ENCODE data around the gene PDE4DIP. TPM values are rescaled to one million over a fixed set of nuclear protein-coding genes. Genes with fewer than 3 reads are reported as not detected.
"Not testable (repeated sequence)": the region's sequence is repeated elsewhere in the genome, so short reads cannot be mapped to it uniquely, and the experiment has no call there.

PDE4DIP gene
- total RNA-seq, 1 experiment from 2014 or later: 9.7 TPM

DNA sequence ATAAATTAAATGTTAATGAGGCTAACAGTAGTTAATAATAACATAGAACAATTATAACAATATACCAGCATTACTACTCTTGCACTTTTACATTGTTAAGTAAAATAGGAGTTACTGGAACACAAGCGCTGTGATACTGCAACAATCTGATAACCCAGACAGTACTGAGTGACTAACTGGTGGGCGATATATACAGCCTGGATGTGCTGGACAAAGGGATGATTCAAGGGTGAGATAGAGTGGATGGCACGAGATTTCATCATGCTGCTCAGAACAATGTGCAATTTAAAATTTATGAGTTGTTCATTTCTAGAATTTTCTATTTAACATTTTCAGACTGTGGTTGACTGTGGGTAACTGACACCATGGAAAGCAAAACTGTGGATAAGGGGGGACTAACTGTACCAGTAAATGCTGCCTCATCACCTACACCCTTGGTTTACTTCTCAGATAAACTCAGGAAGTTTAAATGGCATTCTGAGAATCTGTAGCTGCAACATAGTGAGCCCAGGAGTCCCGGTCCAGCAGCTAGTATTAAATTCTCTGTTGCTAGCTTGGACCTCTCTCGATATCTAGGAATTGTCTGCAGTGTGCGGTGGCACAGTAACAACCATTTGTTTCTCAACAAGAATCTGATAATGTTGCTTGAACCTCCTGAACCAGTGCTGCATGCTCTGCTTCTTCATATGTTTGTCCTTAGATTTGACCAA is 24.9 kb downstream of the PDE4DIP start:
- not testable (repeated sequence) for DNase-seq (ENCODE audit: extremely low read depth, low read depth)

DNA sequence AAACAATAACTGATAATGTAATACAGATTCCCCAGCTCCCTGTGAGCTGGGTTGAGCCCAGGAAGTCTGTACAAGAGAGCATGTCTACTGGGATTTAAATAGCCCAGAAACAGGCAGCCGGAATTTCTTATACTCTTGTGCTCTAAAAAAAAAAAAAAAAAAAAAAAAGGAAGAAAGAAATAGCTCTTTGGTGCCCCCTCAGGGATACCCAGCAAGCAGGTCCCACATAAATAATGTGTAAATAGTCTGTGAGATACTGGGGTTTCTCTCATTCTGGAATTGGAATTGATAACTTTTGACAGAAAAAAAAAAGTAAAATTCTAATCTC is 25.4 kb downstream of the PDE4DIP start:
- DNase-seq (ENCODE audit: extremely low read depth, low read depth): not testable (repeated sequence)

DNA sequence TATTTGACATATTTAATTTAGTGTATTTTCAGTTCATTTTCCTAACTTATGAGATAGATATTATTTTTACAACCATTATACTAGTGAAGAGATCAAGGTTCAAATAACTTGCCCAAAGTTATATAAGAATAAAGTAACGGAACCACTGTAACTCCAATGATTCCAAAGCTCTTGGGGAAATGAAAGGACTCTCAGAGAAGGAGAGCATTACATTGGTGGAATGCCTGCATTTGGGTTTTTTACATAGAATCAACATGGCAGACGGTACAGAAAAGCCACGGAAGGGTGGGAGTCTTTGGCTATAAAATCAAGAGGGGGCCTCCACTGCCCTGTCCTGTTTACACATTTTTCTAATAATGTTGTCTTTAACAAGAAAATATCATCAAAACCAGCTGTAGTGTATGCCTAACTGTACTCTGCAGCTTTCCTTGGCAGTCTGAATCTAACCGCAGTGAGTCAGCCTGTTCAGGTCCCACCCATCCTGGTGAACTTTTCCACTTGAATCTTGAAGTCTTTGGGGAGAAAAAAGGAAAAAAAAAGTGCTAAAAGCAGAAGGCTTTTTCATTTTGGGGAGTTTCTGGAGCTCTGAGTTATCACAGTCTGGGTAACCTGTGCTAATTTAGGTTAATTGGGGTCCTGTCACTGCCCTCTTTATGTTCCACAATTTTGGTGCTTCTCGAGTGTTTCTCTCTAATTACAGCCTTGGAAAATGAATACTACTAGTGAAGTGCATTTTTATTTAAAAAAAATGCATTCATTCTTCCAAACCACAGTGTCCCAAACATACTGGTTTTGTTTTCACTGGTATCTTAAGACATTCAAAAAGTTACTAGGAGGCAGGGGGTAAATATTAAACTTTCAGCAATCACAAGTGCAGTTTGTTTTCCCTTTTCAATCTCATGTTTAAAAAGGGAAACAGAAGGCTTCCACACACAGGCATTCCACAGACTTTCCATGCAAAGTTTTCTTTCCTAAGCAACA is 30.5 kb downstream of the PDE4DIP start:
- DNase-seq (ENCODE audit: extremely low read depth, low read depth): not testable (repeated sequence)

DNA sequence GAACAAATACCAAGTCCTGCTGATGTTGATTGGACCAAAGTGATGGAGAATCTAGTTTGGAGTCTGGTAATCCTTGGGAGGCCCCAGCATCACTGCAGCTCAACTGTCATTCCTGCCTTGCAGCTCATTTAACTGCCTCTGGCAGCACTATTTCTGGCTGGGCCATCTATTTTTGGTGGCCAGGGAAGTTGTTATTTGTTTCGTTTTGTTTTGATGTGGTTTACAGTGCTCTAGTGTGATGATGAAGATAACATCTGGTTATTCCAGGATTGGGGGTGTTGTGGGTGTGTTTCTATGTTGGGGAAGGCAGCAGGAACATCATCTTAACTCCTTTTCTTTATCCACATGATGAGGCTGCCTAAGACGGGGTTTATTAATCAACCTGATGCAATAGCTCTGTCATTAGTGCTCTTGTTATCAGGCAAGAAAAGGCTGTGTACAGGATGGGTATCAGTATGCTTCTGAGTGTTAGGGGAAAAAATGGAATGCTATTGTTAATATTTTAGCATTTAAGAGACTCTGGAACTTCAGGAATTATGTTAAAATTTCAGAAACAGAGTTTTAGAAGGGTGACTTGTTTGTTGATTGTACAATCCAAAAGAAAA is 35.7 kb downstream of the PDE4DIP start:
- not testable (repeated sequence) for DNase-seq (ENCODE audit: extremely low read depth, low read depth)

DNA sequence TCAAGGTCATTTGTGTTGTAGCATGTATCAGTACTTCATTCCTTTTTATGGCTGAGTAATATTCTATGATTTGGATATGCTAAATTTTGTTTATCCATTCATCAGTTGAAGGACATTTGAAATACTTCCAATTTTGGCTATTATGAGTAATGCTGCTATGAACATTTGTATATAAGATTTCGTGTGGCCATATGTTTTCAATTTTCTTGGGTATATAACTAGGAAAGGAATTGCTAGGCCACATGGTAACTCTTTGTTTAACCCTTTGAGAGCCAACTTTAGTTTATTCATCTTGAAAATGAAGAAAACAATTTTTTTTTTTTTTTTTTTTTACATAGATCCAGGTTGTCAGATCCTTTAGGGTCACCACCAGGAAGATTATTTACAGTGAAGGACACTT is 37.0 kb downstream of the PDE4DIP start:
- not testable (repeated sequence) for DNase-seq (ENCODE audit: extremely low read depth, low read depth)

DNA sequence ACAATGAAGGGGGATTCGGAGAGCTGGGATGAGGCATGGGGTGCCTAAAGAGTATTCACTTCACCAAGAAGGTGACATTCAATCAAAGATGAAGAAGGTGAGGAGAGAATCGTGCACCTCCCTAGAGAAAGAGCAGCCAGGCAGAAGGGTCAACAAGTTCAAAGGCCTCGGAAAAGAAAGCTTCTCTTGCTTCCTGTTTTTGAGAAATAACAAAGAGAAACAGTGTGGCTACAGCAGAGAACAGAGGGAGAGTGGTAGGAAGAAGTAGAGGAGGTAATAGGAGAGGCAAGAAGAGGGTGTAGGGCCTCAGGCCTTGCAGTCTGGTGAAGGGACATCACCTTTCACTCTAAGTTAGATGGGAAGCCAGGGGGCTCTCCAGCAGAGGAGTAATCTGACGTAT is 41.0 kb downstream of the PDE4DIP start:
- not testable (repeated sequence) for DNase-seq (ENCODE audit: extremely low read depth, low read depth)

DNA sequence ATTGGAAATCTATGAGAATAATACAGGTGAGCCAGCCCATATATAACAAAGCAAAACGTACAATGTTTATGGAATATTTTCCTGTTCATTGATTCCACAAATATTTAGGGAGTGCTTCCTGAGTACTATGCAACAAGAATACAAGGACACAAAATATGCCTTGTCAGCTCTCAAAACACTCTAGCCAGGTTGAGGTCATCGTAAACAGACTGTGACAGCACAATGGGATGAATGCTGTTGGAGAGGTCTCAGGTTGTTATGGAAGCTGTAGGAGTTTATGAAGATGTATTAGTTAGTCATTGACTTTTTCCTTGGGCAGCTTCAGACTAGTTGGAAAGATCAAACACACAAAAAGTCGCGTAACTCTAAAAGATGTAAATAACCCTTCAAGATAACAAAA is 42.1 kb downstream of the PDE4DIP start:
- not testable (repeated sequence) for DNase-seq (ENCODE audit: extremely low read depth, low read depth)

DNA sequence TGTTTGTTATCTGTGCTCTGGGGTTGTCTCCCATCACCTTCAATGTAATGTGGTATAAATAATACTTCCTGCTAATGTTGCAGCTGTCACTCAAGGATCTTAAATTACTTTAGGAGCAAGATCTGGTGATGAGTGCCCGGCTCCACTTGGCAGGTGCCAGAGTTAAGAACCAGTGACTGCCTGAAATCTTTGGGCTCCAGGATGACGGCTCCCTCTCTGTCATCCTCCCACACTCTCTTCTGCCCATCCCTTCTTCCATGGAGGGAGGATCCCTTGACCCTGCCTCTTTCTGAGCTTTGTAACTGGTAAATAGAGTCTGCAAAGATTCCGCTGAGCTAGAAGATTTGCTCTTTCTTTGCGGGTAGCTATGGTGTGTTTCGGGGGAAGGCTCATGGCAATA is 44.4 kb downstream of the PDE4DIP start:
- DNase-seq (ENCODE audit: extremely low read depth, low read depth): not testable (repeated sequence)

DNA sequence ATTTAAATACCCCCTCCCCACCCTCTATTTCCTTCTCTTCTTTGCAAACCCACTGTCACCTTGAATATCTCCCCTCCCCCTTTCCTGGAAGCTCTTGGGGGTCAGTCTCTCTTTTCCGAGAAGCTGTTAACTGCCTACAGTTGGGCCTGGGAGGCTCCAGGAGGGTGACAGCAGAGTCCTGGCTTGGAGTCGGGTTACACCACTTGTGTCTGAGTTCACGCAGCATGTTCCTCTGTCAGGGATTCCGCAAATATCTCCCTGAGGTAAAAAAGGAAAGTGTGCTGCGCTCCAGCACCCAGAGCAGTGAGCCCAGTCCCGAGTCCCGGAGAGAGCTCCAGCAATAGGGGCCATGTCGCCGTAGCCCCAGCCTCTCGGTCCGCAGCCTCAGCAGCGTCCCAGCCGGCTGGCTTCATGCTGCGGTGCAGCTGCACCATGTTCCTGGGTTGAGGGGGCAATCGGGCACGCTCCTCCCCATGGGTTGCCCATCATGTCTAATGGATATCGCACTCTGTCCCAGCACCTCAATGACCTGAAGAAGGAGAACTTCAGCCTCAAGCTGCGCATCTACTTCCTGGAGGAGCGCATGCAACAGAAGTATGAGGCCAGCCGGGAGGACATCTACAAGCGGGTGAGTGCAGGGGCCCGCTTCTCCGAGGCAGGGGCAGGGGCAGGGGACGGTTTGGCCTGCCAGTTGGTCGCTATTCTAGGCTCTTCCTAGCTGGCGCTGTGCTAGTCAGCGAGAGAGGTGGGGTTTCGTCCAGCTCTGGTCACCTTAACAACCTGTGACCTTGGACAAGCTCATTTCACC is 45.2 kb downstream of the PDE4DIP start:
- DNase-seq (ENCODE audit: extremely low read depth, low read depth): not testable (repeated sequence)

DNA sequence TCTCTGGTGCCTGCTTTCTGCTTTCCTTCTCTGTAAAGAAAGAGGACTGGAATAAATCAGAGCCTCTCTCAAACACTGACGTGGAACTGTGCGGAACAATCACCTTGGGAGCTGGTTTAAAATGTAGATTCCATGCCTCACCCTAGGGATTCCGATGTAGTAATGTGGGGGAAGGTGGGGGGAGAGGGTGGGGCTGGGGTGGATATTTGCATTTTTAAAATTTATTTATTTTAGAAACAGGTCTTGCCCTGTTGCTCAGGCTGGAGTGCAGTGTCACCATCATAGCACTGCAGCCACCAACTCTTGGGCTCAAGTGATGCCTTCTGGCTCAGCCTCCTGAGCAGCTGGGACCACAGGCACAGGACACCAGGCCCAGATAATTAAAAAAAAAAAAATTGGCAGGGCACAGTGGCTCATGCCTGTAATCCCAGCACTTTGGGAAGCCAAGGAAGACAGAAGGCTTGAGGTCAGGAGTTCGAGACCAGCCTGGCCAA is 45.9 kb downstream of the PDE4DIP start:
- not testable (repeated sequence) for DNase-seq (ENCODE audit: extremely low read depth, low read depth)

DNA sequence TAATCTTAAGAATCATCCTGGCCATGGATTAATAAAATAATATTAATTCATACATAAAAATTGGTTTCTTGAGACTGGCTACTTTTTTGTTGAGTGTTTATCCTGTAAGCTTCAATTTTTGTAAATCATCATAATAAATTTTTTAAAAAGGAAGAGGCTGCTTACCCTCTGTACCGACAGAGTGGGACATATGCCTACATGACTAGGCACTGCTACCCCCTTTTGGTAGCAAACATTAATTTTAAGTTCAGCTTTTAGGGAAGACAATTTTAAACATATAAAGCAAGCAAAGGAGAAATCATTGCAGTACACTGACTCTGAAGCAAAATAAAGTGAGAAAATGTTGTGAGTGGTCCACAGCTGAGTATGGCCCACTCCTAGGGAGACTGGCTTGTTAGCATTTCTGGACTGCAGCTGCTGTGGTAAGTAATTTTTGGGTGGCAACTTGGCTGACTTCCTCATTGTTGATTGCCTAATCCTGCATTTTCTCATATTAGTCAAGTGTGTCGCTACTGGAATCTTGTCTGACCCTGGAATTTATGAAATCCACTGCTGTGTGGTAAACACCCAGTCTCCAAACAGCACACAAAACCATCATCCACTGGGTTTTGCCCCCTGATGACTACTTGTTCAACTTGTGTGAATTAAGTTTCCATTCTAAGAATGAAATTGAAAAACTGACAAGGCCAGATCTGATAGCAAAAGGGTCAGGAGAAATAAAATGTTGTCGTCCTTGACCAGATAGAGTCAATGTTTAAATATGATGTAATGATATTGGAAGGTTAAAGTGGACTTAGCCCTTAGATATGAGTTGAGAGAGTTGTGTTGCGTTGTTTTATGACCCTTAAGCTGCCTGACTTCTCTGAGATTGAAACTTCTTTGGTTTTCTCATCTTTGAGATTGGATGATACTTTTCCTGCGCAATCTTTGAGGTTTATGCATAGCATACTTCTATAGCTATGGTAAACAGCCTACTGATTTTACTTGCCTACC is 50.4 kb downstream of the PDE4DIP start:
- DNase-seq (ENCODE audit: extremely low read depth, low read depth): not testable (repeated sequence)

DNA sequence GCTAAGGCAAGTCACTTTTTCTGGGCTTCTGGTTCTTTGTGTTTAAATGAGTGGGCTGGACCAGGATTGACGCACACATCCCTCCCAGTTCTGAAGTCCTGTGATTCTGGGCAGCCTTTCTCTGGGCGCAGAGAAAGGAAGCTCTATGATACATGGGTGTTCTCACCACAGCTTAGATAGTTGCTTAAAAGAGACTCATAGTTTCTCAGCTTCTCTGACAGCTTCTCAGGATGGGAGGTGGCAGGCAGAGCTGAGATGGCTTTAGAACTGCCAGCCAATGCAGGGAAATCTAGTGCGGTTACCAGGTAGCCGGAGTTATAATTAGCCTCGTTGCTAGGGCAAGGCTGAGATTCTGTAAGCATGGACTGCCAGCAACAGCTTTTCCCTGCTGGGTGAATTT is 55.8 kb downstream of the PDE4DIP start:
- not testable (repeated sequence) for DNase-seq (ENCODE audit: extremely low read depth, low read depth)

DNA sequence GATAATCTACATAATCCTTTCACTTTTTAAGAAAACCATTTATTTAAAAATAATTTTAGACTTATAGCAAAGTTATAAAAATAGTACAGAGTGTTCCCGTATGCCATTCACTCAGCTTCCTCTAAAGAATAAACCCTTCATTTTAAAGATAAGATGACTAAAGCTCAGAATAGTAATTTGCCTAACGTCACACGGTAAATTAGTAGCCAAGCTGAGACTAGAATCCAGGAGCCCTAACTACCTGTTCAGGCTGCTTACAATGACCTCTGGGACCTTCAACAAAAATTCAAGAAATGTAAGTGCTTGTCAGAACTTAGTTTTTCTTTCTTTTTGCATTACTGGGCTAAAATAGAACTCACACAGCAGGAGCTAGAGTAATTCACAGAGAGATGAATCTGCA is 56.5 kb downstream of the PDE4DIP start:
- not testable (repeated sequence) for DNase-seq (ENCODE audit: extremely low read depth, low read depth)

DNA sequence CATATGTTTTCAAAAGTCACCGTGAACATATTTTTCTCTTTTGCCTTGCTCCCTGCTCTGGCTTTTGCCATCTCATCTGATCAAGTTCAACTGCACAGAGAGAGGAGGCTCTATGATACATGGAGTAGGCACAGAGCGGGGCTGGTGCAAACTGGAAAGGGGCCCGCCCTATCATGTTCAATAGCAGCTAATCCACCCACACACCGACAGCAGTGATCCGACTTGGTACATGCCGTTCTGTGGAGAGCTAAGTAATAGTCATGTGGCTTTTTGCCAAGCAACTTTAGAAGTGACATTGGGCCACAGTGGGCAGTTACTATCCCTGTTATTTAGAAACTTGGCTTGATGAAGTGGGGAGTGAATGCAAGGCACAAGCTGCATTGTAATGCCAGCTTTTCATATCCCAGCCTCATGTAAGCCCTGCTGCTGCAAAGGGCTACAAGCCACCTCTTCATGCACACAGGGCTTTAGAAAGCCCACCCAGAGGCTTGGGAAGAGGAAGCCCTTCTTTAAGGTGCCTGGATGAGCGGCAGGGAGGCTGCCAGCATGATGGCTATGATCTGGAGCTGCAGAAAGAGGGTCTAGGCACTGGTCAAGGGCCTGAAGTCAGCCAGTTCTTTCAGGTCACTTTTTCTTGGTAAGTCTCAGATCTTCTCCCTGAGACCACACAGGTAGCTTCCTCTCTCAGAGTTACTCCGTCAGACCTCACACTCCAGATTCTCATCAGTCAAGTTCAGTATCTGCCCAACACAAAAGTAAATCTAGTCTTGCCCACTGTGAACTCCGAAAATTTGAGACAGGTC is 57.1 kb downstream of the PDE4DIP start:
- not testable (repeated sequence) for DNase-seq (ENCODE audit: extremely low read depth, low read depth)

DNA sequence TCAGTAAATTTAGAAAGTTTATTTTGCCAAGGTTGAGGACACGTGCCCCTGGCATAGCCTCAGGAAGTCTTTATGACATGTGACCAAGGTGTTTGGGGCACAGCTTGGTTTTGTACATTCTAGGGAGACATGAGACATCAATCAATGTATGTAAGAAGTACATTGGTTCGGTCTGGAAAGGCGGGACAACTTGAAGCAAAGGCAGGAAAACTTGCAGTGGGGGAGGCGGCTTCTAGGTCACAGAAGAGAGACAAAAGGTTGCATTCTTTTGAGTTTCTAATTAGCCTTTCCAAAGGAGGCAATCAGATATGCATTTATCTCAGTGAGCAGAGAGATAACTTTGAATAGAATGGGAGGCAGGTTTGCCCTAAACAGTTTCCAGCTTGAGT is 57.7 kb downstream of the PDE4DIP start:
- DNase-seq (ENCODE audit: extremely low read depth, low read depth): not testable (repeated sequence)

DNA sequence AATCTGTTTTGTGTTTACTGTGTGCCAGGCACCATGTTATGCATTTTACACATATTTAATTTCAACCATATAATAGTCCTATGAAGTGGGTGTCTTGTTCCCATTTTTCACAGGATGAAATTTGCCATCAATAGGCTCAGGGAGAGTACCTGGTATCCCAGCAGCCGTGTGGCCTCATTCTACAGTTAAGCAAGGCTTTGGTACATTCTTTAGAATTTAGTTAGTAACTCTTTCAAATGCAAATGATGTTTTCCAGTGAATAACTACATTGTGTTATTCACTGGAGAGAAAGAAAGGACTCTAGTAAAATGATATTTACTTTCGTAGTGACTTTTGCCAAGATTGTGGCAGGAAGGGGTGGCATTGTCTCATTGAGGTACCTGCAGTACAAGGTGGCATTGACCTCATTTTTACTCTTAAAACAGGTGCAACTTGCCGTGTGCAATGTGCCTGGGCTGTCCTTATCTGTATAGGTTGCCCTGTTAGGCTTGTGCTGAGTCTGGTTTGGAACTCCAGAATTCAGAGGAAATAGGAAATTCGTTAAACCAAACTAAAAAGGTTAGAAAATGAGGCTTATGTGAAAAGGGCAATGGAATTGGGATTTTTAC is 65.1 kb downstream of the PDE4DIP start:
- DNase-seq (ENCODE audit: extremely low read depth, low read depth): not testable (repeated sequence)

DNA sequence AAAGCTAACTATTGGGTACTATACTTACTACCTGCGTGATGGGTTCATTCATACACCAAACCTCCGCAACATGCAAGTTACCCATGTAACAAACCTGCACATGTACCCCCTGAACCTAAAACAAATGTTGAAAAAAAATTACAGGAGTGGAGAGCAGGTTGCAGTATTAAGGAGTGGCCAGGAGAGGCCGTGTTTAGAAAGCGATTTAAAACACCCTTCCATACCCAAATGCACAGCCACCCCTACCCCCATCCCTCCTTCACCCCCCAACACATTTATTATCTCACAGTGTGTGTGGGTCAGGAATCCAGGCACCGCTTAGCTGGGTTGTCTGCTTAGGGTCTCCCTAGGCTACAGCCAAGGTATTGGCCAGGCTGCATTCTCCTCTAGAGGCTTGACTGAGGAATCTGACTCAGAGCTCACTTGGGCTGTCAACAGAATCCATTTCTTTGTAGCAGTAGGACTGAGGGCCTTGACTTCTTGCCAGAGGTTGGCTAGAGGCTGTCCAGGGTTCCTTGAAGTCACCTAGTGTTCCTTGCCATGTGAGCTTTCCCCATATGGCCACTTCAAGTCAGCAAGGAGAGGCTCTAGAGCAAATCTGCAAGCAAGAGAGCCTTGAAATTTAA is 67.2 kb downstream of the PDE4DIP start:
- not testable (repeated sequence) for DNase-seq (ENCODE audit: extremely low read depth, low read depth)

Data from NCI-H460 (cell line).